ENCODE data around the gene NANOS3. TPM values are rescaled to one million over a fixed set of nuclear protein-coding genes. Genes with fewer than 3 reads are reported as not detected.

NANOS3 gene
- total RNA-seq, 4 donors from 2014 or later, result not detected

DNA sequence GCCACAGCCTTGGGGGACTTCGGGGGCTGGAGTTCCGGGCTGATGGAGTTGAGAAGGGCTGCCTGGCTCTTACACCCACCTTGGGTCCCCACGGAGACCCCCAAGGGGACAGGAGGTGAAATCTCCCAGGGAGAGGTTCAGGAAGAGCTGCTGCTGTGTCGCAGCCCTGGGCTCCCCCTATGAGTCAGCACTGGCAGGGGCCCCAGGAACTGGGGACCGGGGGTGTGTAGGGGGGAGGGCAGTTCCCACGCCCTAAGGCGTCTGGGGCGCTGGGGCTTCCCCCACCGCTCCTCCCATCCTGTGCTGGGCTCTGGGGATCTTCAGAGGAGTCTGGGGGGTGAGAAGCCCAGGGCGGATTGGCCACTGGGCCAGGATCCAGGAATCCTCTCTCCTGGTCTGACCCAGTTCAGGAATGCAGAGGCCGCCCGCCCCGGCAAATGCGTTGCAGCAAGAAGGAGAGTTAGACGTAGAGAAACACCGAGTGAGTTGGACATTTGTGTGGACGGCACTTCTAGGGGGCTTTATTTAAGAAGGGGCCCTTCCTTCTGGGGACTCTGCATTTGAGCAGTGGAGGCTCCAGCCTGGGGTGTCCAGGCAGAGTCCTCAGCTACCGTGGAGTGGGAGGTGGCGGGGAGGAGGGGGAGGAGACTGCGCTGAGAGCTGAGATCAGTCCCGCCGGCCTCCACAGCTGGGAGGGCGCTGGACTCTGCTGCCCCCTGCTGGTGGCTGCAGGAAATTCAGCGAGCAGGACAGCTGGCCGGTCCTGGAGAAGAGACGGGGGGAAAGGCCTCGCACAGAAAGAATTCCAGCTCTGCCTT lies 15.0 kb upstream of the NANOS3 start:
- WGBS, 2 donors (ENCODE audit: low coverage in 1 of 2), result 1% methylated on average over 25 of the region's 27 CpGs; no CpG with 5 or more reads in 1 of the 2 donors
- TF ChIP-seq POLR2AphosphoS5 (IDR thresholded peaks at IDR 0.05) (peak; percentile 28 to 41 (median 39)), POLR2A (IDR thresholded peaks at IDR 0.05) (peak; percentile 49), EP300 (IDR thresholded peaks at IDR 0.05; ENCODE audit: low read depth) (no peak)
- TF ChIP-seq, protein P1, sequence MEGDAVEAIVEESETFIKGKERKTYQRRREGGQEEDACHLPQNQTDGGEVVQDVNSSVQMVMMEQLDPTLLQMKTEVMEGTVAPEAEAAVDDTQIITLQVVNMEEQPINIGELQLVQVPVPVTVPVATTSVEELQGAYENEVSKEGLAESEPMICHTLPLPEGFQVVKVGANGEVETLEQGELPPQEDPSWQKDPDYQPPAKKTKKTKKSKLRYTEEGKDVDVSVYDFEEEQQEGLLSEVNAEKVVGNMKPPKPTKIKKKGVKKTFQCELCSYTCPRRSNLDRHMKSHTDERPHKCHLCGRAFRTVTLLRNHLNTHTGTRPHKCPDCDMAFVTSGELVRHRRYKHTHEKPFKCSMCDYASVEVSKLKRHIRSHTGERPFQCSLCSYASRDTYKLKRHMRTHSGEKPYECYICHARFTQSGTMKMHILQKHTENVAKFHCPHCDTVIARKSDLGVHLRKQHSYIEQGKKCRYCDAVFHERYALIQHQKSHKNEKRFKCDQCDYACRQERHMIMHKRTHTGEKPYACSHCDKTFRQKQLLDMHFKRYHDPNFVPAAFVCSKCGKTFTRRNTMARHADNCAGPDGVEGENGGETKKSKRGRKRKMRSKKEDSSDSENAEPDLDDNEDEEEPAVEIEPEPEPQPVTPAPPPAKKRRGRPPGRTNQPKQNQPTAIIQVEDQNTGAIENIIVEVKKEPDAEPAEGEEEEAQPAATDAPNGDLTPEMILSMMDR (IDR thresholded peaks at IDR 0.05), result peak; percentile 98 to 100 (median 99)
- in situ Hi-C loops (cut with MboI; ENCODE audit: low pct_ligation_motif_present in 1 of 4, low pct_unique_long_range_greater_than_20kb in 1 of 4, low sequenced_read_pairs in 3 of 4) (loop anchor here (5.0 to 25.0 kb wide), 5 partner anchors 80 to 275 kb away; partner anchors contain the start of genes C19orf53 (in 1 of the 4) and MRI1 (in 1 of the 4)), intact Hi-C loops (cut with DNase I; ENCODE audit: low total_unique reads) (loop anchor here (2.0 to 10.0 kb wide), 2 partner anchors 77 to 97 kb away; partner anchors contain the start of gene MRI1)
- H3K9me3 ChIP-seq, result no peaks in the 10 kb centered on the region
- peak overlapping the region; percentile 87 to 93 (median 92) for H3K27ac ChIP-seq
- peak overlapping the region; percentile 33 to 50 (median 37) for H3K4me3 ChIP-seq
- DNase-seq, result peak; percentile 95
- H3K36me3 ChIP-seq, result no peaks in the 10 kb centered on the region
- H3K4me1 ChIP-seq, result peaks cover 5 to 23% (median 18%) of the 10 kb centered on the region in 4 donors
- H3K27me3 ChIP-seq, result peaks cover 8% of the 10 kb centered on the region

DNA sequence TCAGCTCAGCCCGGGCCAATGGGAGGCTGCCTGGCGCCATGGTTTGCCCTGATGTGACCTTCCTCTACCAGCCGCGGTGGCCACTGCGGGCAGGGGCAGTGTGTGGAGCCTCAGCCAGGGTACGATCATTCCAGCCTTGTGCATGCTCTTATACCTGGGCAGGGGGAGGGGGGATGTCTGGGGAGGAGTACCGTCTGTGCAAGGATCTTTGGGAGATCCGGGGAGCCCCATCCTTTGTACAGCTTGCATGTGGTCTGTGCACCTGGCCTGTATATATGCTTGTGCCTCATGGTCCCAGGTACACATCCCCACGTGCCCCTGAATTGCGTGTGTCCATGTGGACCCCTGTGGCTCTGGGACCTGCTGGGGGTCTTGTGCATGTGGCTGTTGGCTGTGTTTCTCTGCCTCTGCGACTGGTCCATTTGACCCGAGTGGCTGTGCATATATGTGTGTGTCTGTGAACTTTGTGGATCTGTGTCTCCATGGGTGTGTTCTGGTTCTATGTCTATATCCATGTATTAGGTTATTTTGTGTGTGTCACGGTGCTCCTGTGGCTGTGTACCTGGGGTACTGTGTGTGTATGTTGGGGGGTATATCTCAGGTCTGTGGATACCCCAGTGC lies 12.8 kb upstream of the NANOS3 start:
- H3K27me3 ChIP-seq, result peaks cover 8% of the 10 kb centered on the region
- no peak for DNase-seq
- peak overlapping the region; percentile 52 to 84 (median 58) for H3K27ac ChIP-seq
- in situ Hi-C loops (cut with MboI; ENCODE audit: low pct_ligation_motif_present in 1 of 4, low pct_unique_long_range_greater_than_20kb in 1 of 4, low sequenced_read_pairs in 3 of 4), result loop anchor here (5.0 to 25.0 kb wide), 5 partner anchors 82 to 277 kb away; partner anchors contain the start of genes C19orf53 (in 1 of the 4) and MRI1 (in 1 of the 4)
- intact Hi-C loops (cut with DNase I; ENCODE audit: low total_unique reads), result loop anchor here (10.0 kb wide), 1 partner anchor 99 kb away; the partner anchor contains the start of gene MRI1
- peaks cover 5 to 23% (median 18%) of the 10 kb centered on the region in 4 donors for H3K4me1 ChIP-seq
- H3K4me3 ChIP-seq, result no peak overlapping the region
- no peaks in the 10 kb centered on the region for H3K36me3 ChIP-seq
- TF ChIP-seq POLR2A (IDR thresholded peaks at IDR 0.05) (no peak), EP300 (IDR thresholded peaks at IDR 0.05; ENCODE audit: low read depth) (no peak), POLR2AphosphoS5 (IDR thresholded peaks at IDR 0.05) (no peak)
- TF ChIP-seq, protein P1 (IDR thresholded peaks at IDR 0.05), result no peak
- no peaks in the 10 kb centered on the region for H3K9me3 ChIP-seq
- 37% methylated on average over 13 of the region's 13 CpGs; no CpG with 5 or more reads in 1 of the 2 donors for WGBS, 2 donors (ENCODE audit: low coverage in 1 of 2)

DNA sequence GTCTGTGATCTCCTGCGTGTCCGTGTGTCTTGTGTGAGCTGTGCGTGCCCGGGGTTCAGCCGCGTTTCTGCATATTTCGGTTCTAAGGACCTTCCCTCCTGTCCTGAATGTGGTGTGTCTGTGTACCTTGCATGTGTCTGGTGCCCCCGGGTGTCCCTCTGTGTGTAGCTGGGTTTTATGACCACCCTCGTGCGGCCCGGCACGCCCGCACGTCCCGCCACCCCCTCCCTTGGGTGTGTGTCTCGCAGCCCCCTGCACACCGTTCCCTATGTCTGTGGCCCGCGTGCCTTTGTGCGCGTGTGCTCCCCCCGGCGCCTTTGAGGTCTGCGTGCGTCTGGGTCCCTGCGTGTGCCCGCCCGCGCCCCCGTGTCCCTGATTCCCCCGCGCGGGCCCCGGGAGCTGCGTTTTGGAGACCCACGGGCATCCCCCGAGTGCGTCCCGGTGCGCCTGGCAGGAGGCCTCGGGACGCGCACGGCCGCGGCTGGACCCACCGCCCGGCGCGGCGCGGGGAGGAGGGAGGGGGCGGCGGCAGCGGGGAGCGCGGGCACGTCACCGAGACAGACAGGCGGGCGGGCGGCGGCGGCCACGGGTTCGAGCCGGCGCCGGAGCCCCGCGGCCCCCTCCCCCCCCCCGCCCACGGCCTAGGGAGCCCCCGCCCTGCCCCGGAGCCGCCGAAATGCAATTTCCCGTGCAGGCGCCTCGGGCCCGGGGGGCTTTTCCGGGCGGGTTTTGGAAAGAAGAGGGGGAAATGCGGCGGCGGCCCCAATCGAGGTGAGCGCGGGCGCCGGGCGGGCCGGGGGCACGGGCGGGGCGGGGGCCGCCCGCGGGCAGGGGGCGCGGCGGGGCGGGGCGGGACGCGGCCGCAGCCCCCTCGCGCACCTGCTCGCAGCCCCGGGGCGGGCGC lies 12.0 kb upstream of the NANOS3 start:
- peaks cover 8% of the 10 kb centered on the region for H3K27me3 ChIP-seq
- no peak for TF ChIP-seq POLR2A (IDR thresholded peaks at IDR 0.05)
- TF ChIP-seq, protein P1 (IDR thresholded peaks at IDR 0.05), result no peak
- TF ChIP-seq POLR2AphosphoS5 (IDR thresholded peaks at IDR 0.05), result no peak
- no peak for TF ChIP-seq EP300 (IDR thresholded peaks at IDR 0.05; ENCODE audit: low read depth)
- WGBS, 2 donors (ENCODE audit: low coverage in 1 of 2), result 6% methylated on average over 48 of the region's 113 CpGs; no CpG with 5 or more reads in 1 of the 2 donors
- intact Hi-C loops (cut with DNase I; ENCODE audit: low total_unique reads), result loop anchor here (10.0 kb wide), 1 partner anchor 100 kb away; the partner anchor contains the start of gene MRI1
- no peak for DNase-seq
- in situ Hi-C loops (cut with MboI; ENCODE audit: low pct_ligation_motif_present in 1 of 4, low pct_unique_long_range_greater_than_20kb in 1 of 4, low sequenced_read_pairs in 3 of 4), result loop anchor here (5.0 to 25.0 kb wide), 5 partner anchors 83 to 278 kb away; partner anchors contain the start of genes C19orf53 (in 1 of the 4) and MRI1 (in 1 of the 4)
- no peaks in the 10 kb centered on the region for H3K36me3 ChIP-seq
- peaks cover 5 to 23% (median 18%) of the 10 kb centered on the region in 4 donors for H3K4me1 ChIP-seq
- no peaks in the 10 kb centered on the region for H3K9me3 ChIP-seq
- H3K27ac ChIP-seq, result peak overlapping the region; percentile 57 to 84 (median 67)
- H3K4me3 ChIP-seq, result peak overlapping the region in 3 of 4 donors; percentile 64 to 79 (median 67)

Measured in transverse colon (tissue), 4 donors.